Endothelial cell of umbilical vein (primary cell): Measurements from ENCODE around the gene RTP3.

Source experiments
- CTCF ChIP-seq, 2 donors: IDR thresholded peaks; 1 replicate in 1 of 2; 2 replicates in 1 of 2; pipeline ENCODE4 v1.5.1; 2011; ENCODE audit warnings: low read length in 2 of 2, mild to moderate bottlenecking in 2 of 2, moderate library complexity in 2 of 2, control low read depth in 1 of 2, inconsistent platforms in 1 of 2, low read depth in 1 of 2; ENCODE audit not compliant: insufficient read depth in 1 of 2; ENCODE audit errors: extremely low read depth in 1 of 2
- EZH2 ChIP-seq: IDR thresholded peaks from 2 replicates; pipeline ENCODE4 v1.6.1; 2012; ENCODE audit warnings: borderline replicate concordance, low read depth, mild to moderate bottlenecking, moderate library complexity, low read length, inconsistent platforms; ENCODE audit not compliant: severe bottlenecking
- JUN ChIP-seq: IDR thresholded peaks from 2 replicates; pipeline ENCODE4 v1.6.1; 2011; ENCODE audit warnings: borderline replicate concordance, low read depth; ENCODE audit not compliant: insufficient read length, insufficient read depth
- POLR2A ChIP-seq: IDR thresholded peaks from 2 replicates; pipeline ENCODE4 v1.6.1; 2012; ENCODE audit warnings: low read depth, mild to moderate bottlenecking, control low read depth, low read length
- POLR2AphosphoS5 ChIP-seq: IDR thresholded peaks from 2 replicates; pipeline ENCODE4 v1.6.1; 2012; ENCODE audit warnings: low read depth, mild to moderate bottlenecking, control low read depth, low read length, moderate library complexity; ENCODE audit not compliant: insufficient read depth

GRCh38 chr3:46463120-46463867 lies 34.5 kb upstream of the RTP3 start:
- no peak for TF ChIP-seq CTCF (IDR thresholded peaks at IDR 0.05; ENCODE audit: extremely low read depth in 1 of 2, insufficient read depth in 1 of 2, low read depth in 1 of 2, low read length in 2 of 2)
- TF ChIP-seq POLR2AphosphoS5: no peak
- no peak for TF ChIP-seq POLR2A
- no peak for TF ChIP-seq EZH2
- no peak for TF ChIP-seq JUN
